Embryonic facial prominence (tissue), 1 donor: ENCODE data around the gene AGO1.
"Not testable (repeated sequence)": the region's sequence is repeated elsewhere in the genome, so short reads cannot be mapped to it uniquely, and the experiment has no call there.

Source experiments
- DNase-seq: peaks from one replicate; pipeline ENCODE4 v3.0.0-alpha.2; 2016; ENCODE audit errors: extremely low spot score

AGO1 gene

DNA sequence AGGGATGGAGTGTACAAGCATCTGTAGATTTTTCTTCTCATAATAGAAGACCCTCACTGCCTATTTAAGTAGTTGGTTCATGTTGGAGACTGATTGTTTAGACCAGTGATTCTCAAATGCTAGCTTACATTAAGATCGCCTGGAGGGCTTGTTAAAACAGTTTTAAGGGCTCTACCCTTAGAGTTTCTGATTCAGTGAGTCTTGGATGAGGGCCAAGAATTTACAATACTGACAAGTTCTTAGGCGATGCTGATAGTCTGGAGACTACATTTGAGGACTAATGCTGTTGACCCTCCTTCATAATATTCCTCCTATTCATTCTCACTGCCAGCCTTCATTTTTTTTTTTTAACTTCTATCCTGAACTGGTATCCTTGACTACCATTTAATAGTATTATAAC is 32.7 kb downstream of the AGO1 start:
- DNase-seq, result no peak

DNA sequence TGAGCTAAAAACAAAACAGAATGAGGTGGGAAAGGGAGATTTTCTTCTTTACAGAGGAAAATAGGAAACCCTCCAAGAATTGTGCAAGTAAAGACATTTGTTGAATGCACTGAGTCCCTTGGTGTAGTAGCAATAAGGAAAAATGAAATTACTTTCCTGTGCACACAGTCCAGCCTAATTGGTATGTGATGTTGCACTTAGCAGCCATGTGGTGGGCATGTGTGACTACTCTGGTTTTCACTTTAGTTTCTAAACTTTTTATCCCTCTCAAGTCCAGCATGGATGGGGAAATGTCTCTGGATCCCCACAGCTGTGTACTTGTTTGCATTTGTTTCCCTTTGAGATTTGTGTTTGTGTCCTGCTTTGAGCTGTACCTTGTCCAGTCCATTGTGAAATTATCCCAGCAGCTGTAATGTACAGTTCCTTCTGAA is 40.8 kb downstream of the AGO1 start:
- no peak for DNase-seq

DNA sequence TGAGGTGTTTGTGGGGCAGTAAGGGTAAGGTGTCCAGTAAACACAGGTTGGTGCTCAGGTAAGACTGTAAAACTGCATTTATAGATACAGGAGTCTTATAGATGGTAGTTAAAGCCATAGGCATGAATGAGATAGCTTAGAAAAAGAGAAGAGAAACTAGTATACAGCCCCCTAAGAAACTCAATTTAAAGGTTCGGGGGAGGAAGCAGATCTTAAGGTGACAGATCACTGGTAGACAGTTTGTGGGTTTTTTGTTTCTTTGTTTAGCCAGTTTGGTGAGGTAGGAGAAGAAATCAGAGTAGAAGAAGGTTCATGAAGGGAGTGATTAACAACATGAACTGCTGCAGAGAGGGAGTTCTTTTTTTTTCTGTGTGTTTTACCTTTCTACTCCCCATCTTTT is 41.8 kb downstream of the AGO1 start:
- no peak for DNase-seq

DNA sequence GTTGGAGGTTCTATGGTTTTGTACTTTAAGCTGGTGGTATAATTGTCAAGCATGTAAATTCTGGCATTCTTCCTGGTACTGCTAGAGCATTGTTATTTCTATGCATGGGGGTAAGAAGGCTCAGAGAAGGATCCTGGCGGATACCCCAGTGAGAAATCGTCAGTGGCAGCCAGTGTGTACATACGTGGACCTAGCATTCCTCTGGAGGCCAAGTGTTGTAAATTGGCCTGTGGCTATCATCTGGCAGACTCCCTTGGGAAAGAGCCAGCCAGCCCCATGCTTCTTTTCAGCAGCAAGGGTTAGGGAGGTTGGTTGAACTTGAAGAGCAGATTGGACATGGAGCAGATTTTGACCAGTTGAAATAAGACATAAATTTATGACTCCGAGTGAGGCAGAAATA is 42.7 kb downstream of the AGO1 start:
- DNase-seq, result no peak

DNA sequence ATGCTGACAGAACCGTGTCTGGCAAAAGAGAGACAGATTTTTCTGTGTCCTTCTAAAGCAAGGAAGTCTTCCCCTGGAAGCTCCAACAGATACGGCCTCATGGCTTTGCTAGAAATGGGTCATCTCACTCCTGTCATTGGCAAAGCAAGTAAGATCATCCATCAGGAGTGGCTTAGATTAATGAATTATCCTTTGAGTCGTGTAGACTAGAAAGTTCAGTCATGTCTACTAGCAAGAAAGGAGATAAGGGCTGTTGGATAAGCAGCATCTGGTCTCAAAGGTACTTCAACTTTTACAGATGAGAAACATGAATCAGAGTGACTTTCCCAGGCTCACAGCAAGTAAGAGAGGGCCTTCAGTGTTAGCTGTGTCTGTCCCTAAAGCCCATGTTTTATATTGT is 44.5 kb downstream of the AGO1 start:
- no peak for DNase-seq

DNA sequence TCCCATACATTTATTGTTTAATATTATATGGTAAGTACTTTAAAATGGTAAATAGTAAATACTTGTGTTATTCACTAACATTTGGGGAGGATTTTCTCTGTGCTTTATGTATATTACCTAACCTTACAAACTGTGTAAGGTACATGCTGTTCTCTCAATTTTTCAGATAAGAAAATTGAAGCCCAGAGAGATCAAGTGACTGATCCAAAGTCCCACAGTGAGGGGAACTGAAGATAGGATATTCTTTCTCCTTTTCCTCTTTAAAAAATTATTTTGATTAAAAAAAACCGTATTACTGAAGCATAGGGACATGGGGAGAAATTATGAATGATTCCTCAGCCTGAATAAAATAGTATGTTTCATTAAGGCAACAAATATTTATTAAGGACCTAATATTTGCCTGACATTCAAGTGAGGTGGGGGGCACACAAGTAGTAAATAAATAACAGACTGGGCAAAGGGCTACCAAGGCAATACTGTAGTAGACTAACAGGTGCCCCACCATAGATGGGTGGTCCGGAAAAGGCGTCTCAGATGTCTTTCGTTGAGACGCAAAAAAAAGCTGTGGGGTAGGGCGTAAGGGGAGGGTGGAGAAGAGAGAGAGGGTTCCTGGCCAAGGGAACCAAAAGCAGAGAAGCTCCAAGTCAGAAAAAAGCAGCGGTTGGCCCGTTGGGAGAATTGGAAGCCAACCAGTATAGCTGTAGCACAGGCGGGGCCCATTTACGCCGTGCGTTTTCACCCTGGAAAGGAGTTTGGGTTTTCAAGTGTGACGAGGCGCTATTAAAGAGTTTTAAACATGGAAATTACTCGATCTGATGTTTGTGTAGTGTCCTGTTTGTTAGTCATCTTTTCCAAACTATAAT is 47.0 kb downstream of the AGO1 start:
- DNase-seq, result peak; percentile 16

DNA sequence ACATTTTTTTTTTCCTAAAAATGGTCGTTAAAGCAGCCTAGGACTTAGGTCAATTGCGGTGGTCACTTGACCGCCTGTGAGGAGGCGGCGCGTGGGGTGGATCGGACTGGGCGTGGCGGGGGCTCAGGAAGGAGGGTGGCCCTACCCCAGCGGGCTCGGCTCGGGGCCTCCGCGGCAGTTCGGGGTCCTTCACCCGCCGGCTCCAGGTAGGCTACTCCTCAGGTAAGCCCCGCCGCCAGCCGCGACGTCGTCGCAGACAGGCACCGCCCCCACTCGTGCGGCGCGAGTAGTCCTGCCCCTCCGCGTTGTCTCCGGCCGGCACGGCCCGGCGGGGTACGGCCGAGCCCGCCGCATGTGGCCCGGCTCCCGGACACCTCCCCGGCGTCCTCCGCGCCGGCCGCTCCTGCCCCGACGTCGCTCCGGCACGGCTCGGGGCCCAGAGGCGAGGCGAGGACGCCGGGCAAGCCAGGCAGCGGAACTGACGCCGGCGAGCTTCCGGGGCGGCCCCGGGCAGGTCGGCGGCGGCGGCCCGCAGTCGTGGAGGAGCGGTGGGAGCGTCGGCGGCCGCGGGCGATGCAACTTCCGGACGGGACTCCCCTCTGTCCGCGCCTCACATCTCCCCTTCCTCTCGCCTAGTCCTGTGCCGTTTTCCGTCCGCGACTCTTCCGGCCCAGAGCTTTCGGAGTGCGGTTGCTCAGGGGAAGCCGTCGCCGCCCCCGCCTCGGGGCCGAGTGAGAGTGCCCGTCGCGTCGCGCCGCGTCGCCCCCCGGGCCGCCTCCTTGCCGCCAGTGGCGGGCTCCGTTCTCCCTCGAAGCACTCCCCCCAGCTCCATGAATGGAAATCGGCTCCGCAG is 47.8 kb downstream of the AGO1 start, which contains the start of gene AGO3:
TSS of gene AGO3 (plus strand) at position 513 of the 853 bp plus-strand sequence. CDS start at position 835, 322 bp downstream.
- DNase-seq, result peak; percentile 62

DNA sequence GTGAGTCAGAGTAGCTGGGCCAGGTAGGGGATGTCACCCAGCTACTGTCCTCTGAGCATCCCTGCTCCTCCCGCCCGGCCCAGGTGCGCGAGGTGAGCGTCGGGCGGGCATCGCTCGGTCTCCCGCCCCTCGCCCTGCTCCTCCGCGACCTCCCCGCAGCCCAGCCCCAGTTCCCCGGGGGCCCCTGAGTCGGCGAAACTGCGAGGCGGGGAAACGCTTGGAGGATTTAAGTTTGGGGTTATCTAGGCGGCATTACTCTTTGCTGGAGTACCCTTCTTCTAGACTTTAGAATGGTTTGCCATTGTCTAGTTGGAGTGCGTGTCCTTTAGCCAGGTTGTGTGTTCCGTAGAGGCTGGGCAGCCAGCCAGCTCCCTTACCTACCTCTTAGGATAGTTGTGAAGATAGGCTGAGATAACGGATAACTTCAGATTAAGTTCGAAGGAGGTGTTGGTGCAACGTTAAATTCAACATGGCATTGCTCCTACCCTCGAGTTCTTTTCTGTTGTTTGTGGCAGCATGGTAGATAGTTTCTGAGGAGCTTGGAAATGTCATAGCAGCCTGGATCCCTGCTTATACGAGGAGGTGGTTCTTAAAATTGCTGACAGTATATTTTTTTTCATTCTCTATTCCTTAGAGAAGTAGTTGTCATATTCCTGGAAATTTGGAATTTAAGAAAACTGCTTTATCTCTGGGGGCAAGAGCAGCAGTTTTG is 48.6 kb downstream of the AGO1 start:
- no peak for DNase-seq

DNA sequence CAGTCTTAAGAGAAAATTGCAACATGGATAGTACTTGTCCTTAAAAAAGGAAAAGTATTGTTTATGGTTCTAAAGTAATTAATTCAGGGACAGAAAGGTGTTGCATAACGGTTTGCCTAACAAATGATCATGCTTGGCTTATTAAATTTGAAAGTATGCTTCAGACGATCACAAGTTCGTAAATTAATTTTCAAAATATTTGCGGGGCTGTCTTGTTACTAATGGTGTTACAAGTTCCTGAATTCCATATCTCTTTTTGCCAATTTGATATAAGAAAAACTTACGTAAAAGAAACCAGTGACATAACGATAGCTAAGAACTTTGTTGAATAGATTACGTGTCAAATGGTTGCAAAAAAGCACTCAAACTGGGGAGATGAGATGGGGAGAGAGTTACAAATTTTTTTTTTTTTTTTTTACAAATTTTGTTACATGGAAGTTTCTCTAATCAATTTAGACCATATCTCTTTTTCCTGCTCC is 49.2 kb downstream of the AGO1 start:
- DNase-seq, result no peak

DNA sequence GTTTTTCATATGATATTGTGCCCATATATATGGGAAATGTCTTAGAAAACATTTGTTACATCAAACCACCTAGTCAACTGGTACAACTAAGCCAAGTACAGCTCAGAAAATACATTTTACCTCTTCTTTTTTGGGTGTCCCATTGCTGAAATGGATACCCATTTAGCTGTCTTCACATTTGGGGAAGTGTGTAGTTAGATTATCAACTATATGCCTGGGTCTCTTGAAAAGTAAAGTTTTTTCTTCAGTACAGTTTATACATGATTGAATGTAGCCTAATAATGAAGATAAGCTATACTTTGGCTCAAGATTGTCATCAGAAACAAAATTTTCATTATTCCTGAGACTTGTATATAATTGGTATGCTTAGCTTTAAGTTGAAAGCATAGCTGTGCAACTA is 49.9 kb downstream of the AGO1 start:
- no peak for DNase-seq

DNA sequence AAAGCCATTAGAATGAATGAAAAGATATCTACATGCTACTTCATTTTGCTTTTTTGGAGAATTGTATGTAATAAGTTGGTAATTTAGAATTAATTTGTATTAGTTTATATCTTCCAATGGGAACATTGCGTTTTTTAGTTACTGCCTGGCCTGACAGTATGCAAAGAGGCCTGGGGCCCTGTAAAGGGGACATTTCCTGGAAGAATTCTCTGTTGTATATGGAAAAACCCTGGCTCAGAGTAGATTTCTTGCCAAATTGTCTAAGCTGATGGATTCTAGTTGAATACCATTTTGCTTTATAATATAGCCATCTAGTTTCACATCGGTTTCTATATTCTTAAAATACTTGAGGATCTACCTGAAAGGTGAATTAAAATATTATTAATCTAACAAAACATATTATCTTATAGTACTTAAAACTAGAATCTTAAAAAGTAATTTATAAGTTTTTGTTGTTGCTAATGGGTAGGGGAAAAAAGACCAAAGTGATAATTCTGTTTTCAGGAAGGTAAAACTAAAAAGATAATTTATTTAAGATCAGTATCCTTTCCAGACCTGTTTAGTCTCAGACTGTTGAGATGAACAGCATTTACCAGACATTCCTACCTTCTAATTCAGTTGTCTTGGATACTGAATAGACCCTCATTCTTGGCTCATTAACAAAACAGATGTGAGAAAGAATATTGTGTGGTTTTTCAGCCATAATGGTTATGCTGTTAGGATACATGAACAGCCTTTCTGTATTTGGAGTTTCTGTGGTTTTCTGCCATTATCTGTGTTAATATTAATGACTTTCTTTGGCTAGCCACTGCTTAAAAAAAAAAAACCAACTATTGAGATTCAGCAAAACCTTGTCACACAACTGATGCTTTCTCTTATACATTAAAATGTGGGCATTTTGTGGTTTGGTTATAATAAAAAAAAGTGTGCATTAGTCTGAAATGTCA is 52.7 kb downstream of the AGO1 start:
- peak; percentile 48 for DNase-seq

DNA sequence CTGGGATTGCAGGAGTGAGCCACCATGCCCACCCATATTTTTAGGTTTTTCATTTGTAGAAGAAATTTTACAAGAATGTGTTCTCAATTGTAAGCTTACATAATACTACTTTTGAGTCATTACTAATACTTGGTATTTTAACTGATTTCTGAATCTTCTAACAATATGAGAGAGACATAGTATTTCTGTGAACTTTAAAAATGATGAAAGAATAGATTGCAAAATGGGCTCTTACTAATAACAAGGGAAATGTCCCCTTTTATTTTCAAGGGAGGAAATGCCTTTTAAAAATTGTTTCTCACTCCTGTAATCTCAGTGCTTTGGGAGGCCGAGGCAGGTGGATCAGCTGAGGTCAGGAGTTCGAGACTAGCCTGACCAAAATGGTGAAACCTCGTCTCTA is 53.8 kb downstream of the AGO1 start:
- no peak for DNase-seq

DNA sequence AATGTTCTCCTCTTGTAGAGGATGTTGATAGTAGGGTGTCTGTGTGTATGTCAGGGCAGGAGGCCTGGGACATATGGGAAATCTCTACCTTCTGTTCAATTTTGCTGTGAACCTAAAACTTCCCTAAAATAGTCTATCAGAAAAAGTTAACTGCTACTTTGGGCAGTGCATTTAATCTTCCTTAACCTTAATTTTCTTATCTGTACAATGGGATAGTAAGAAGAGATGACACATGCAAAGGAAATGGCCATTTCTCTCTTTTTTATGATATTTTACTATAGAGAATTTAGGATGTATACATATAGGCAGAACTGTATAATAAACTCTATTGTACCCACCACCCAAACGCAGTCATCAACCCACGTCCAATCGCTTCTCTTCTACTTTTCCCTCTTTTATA is 56.5 kb downstream of the AGO1 start:
- no peak for DNase-seq

DNA sequence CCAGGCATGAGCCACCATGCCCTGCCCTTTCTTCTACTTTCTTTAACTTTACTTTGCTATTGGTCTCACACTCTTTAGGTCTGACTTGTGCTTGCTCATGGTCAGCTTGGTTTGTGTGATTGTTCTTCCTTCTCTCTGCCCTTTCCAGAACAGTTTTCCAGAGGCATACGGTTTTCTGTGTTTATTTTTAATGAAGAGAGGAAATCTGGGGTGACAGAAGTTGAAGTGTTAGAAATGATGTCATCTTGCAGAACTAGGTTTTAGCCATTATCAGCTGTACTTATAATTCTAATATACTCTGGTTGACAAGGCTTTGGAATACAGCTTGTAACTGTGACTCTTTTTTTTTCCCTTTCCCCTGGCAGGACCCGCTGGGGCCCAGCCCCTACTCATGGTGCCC is 62.3 kb downstream of the AGO1 start:
- no peak for DNase-seq

DNA sequence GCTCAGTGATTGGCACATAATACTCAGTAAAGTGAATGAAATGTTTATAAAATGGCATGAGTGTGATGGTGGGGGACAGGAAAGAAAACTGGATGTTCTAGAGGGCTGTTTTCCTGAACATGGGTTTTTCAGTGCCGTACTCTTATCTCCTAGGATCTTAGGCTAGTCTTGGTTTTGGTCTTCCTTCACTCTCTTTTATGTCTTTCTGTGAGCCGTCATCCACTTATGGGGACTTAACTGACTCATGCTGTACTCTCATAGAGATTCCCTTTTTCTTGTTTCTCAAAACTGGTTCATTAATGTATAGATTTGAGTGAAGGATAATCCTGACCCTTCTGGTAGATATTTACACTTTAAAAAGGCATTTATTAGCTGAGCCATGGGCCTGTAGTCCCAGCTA is 64.5 kb downstream of the AGO1 start:
- no peak for DNase-seq

DNA sequence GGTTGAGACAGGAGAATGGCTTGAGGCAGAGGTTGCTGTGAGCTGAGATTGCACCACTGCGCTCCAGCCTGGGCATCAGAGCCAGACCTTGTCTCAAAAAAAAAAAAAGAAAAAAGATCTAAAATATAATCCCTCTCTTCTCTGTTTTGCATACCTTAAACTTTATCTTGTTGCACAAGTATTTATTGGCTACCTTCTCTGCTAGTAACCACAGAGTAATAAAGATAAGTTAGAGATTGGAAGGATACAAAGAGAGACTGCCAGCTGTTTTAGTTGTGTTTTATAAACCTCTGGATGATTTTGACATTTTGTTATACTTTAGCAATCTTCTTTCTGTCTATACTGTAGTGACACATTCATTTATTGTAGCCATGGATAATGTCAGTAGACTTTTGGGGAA is 75.5 kb downstream of the AGO1 start:
- DNase-seq, result no peak

DNA sequence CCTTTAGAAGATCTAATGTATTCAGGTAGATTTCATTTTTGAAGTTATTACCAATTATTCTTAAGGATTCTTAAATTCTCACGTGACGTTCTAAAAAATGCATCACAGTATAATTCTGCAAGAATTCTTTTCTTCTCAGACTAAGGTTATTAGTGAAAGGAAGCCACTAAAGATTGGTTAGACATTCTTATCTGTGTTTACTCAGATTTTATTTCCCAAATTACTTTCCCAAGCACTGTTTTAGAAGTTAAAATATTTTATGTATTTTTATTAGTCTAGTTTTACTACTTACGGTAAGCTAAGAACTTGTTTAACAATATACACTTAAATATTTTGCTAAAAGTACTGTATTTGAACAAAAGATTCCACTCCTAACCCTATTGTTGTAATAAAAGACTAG is 76.3 kb downstream of the AGO1 start:
- no peak for DNase-seq

DNA sequence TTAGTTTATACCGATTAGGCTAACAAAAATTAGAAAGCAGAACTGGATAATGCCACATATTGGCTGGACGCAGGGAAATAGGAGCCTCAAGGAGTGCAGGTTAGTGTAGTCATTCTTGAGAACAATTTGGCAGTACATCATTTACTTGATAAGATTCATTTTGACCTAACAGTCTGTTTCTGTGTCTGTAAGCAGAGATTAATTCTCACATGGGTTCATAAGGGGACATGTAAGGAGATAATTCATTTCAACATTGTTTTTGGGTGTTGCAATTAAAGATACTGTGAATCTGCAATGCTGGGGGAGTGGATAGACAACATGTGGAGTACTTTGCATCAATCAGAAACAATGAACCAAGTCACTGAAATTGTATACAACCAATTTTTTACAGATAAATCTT is 79.9 kb downstream of the AGO1 start:
- no peak for DNase-seq

DNA sequence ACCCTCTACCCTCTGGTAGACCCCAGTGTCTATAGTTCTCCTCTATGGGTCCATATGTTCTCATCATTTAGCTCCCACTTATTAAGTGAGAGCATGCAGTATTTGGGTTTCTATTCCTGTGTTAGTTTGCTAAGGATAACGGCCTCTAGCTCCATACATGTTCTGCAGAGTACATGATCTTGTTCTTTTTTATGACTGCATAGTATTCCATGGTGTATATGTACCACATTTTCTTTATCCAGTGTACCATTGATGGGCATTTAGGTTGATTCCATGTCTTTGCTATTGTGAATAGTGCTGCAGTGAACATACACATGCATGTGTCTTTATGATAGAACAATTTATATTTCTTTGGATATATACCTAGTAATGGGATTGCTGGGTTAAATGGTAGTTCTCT is 81.3 kb downstream of the AGO1 start:
- DNase-seq, result not testable (repeated sequence)

DNA sequence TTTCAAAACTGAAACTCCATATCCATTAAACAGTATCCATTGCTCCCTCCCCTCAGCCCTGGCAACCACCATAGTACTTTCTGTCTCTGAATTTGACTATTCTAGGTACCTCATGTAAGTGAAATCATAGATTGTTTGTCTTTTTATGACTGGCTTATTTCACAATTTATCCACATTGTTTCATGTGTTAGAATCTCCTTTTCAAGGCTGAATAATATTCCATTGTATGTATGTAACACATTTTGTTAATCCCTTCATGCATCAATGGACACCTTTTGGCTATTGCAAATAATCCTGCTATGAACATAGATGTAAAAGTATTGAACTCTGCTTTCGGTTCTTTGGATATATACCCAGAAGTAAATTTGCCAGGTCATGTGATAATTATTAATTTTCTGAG is 85.4 kb downstream of the AGO1 start:
- no peak for DNase-seq

DNA sequence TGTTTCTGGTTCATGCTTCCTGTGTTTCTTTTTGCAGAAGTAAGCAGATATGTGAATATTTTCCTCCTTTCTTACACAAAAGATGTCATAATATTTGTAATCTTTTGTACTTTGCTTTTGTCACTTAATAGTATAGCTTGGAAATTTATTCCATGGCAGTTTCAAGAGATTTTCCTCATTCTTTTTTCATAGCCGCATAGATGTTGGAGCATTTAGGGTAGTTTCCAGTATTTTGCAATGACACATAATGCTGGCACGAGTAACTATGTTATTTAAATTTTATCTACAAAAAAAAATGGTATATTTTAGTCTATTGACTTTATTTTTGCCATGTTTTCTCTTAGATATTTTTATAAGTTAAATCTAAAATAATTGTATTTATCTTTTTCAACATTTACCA is 88.6 kb downstream of the AGO1 start:
- no peak for DNase-seq
